ENCODE data around the gene LGR5.

The LGR5 gene

GRCh38 chr12:71576496-71576895 is 136.9 kb downstream of the LGR5 start:
- in situ Hi-C loops (cut with HindIII; ENCODE audit: low pct_unique_long_range_greater_than_20kb, low sequenced_read_pairs), result no loop called here
- no peak for DNase-seq (ENCODE audit: low read depth in 1 of 2, low spot score in 1 of 2)
- no peak for TF ChIP-seq JUND (IDR thresholded peaks at IDR 0.05; ENCODE audit: low read depth)

- no peak for TF ChIP-seq JUND (IDR thresholded peaks at IDR 0.05; ENCODE audit: low read depth)
- no peak for DNase-seq (ENCODE audit: low read depth in 1 of 2, low spot score in 1 of 2)
- in situ Hi-C loops (cut with HindIII; ENCODE audit: low pct_unique_long_range_greater_than_20kb, low sequenced_read_pairs), result no loop called here
Observed at GRCh38 chr12:71578694-71579258, 139.2 kb downstream of the LGR5 start.

- in situ Hi-C loops (cut with HindIII; ENCODE audit: low pct_unique_long_range_greater_than_20kb, low sequenced_read_pairs), result no loop called here
- DNase-seq (ENCODE audit: low read depth in 1 of 2, low spot score in 1 of 2), result no peak
- no peak for TF ChIP-seq JUND (IDR thresholded peaks at IDR 0.05; ENCODE audit: low read depth)
Observed at GRCh38 chr12:71581206-71581605, 141.6 kb downstream of the LGR5 start.

DNA sequence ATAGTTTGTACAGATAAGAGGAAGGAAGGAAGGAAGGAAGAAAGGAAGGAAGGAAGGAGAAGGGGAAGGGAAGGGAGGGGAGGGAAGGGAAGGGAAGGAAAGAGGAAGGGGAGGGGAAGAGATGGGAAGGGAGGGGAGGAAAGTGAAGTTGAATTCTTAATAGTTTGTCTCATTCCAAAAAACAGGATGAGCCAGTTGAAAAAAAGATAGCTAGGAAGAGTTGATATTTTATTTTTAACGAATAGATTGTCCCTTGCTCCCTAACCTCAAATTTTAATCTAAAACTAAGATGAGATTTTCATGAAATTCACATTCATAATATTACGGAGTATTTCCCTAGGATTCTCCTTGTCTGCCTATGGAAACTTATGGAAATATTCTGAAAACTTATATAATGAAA is 143.3 kb downstream of the LGR5 start:
- no peak for DNase-seq (ENCODE audit: low read depth in 1 of 2, low spot score in 1 of 2)
- no peak for TF ChIP-seq JUND (IDR thresholded peaks at IDR 0.05; ENCODE audit: low read depth)
- in situ Hi-C loops (cut with HindIII; ENCODE audit: low pct_unique_long_range_greater_than_20kb, low sequenced_read_pairs), result no loop called here

GRCh38 chr12:71584356-71584755 is 144.8 kb downstream of the LGR5 start:
- DNase-seq (ENCODE audit: low read depth in 1 of 2, low spot score in 1 of 2), result no peak
- in situ Hi-C loops (cut with HindIII; ENCODE audit: low pct_unique_long_range_greater_than_20kb, low sequenced_read_pairs), result no loop called here
- TF ChIP-seq JUND (IDR thresholded peaks at IDR 0.05; ENCODE audit: low read depth), result no peak

DNA sequence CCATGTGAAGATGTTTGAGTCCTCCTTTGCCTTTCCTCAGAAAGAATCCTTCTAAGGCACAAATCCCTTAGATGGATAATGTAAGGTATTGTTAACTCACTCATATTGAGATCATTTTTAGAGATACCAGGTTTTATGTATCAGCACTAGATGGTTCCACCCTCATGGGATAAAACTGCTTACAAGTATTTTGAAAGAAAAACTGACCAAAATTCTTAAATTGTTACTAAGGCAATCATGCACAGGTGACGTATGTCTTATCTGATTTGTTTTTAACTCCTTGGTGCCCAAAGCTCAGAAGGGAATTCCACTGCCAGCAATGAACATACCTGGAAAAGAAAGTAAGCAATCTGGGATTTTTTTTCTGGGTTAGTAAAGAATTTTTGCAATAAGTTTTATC is 145.6 kb downstream of the LGR5 start:
- no peak for DNase-seq (ENCODE audit: low read depth in 1 of 2, low spot score in 1 of 2)
- no peak for TF ChIP-seq JUND (IDR thresholded peaks at IDR 0.05; ENCODE audit: low read depth)
- in situ Hi-C loops (cut with HindIII; ENCODE audit: low pct_unique_long_range_greater_than_20kb, low sequenced_read_pairs), result no loop called here

GRCh38 chr12:71587012-71587411 is 147.4 kb downstream of the LGR5 start:
- TF ChIP-seq JUND (IDR thresholded peaks at IDR 0.05; ENCODE audit: low read depth), result no peak
- in situ Hi-C loops (cut with HindIII; ENCODE audit: low pct_unique_long_range_greater_than_20kb, low sequenced_read_pairs), result no loop called here
- no peak for DNase-seq (ENCODE audit: low read depth in 1 of 2, low spot score in 1 of 2)

DNA sequence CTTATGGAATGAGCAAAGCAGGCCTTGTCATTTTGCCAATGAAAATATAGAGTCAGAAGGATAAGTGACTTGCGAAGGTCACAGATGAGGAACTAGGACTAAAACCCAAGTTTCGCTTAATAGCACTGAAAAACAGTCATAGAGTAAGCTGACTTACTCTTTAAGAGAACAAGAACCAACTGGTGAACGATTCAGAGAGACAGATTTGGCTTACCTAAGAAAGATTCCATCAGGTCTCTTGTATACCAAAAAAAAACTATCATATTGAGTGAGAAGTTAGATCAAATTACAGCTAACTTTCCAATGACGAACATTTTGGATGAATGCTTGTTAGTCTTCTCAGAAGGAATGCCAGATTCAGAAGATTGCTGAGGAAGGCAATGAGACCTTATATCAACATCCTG is 149.9 kb downstream of the LGR5 start:
- in situ Hi-C loops (cut with HindIII; ENCODE audit: low pct_unique_long_range_greater_than_20kb, low sequenced_read_pairs), result no loop called here
- TF ChIP-seq JUND (IDR thresholded peaks at IDR 0.05; ENCODE audit: low read depth), result no peak
- no peak for DNase-seq (ENCODE audit: low read depth in 1 of 2, low spot score in 1 of 2)

DNA sequence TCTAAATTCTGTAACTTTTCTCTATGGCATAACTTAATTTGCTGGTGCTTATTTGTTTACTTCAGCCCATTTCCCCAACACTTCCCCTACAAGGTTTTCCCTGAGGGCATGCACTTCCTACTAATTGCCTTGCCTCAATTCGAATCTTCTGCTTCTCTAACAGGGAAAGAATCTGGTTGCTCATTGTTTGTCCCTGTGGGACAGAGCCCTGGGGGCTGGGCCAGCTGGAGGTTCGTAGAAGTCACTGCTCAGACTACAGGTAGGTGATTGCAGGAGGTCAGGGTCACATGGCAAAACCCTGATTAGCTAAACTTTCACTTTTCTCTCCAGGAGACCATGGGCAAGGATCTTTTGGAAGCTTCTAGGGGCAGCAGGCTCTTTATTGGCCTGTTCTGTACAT is 152.0 kb downstream of the LGR5 start:
- TF ChIP-seq JUND (IDR thresholded peaks at IDR 0.05; ENCODE audit: low read depth), result no peak
- in situ Hi-C loops (cut with HindIII; ENCODE audit: low pct_unique_long_range_greater_than_20kb, low sequenced_read_pairs), result no loop called here
- peak in 1 of 2 experiments; percentile 26 for DNase-seq (ENCODE audit: low read depth in 1 of 2, low spot score in 1 of 2)

DNA sequence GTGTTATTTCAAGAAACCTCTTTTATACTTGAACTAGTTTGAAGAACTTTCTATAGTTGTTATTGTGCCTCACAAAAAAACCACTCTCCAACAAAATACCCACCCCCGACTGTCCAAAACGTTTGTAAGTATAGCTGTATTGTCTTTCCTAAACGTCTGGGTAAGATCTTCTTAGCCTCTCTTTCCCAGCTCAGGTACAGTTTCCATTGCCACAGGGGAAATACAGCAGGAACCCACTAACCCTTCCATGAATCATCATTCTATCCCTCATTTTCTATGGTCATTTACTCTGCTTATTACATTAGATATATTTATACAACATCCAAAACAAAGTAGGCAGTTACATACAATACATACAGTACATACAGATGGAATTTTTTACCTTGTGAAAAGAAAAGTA is 153.2 kb downstream of the LGR5 start:
- no peak for DNase-seq (ENCODE audit: low read depth in 1 of 2, low spot score in 1 of 2)
- in situ Hi-C loops (cut with HindIII; ENCODE audit: low pct_unique_long_range_greater_than_20kb, low sequenced_read_pairs), result no loop called here
- no peak for TF ChIP-seq JUND (IDR thresholded peaks at IDR 0.05; ENCODE audit: low read depth)

DNA sequence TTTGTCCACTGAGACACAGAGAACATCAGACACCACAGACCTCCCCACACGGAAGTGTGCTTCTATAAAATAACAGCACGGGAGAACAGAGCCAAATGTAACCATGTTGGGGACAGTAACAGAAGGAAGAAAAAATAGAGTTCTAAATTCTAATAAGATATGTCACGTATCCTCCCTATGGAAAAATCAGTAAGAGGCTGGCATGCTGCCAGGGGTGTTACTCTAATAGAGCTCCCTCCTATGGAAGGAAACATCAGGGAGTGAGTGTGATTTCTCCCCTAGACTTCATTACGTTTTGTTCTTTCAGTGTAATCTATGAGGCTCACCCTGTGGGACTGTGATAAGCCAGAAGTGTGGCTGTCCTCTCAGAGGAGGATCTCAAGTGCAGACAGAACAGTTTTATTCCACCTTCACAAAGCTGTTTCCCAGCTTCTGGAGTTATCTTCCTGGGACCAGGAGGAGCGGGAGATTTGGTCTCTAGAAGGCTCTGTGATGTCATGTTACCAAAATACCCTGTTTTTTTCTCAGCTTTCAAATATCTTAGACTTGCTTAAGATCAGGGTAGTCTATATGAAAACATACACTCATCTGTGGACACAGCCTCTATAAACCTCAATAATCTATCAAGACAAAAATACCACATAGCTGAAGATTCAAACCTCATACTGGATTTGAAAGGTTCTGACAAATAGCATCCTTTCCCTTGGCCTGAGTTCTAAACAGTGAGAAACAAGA is 154.8 kb downstream of the LGR5 start:
- peak in 1 of 2 experiments; percentile 52 for DNase-seq (ENCODE audit: low read depth in 1 of 2, low spot score in 1 of 2)
- in situ Hi-C loops (cut with HindIII; ENCODE audit: low pct_unique_long_range_greater_than_20kb, low sequenced_read_pairs), result no loop called here
- no peak for TF ChIP-seq JUND (IDR thresholded peaks at IDR 0.05; ENCODE audit: low read depth)

GRCh38 chr12:71599210-71599609 is 159.6 kb downstream of the LGR5 start:
- in situ Hi-C loops (cut with HindIII; ENCODE audit: low pct_unique_long_range_greater_than_20kb, low sequenced_read_pairs), result no loop called here
- no peak for TF ChIP-seq JUND (IDR thresholded peaks at IDR 0.05; ENCODE audit: low read depth)
- no peak for DNase-seq (ENCODE audit: low read depth in 1 of 2, low spot score in 1 of 2)

GRCh38 chr12:71601546-71601945 is 161.9 kb downstream of the LGR5 start:
- in situ Hi-C loops (cut with HindIII; ENCODE audit: low pct_unique_long_range_greater_than_20kb, low sequenced_read_pairs), result no loop called here
- TF ChIP-seq JUND (IDR thresholded peaks at IDR 0.05; ENCODE audit: low read depth), result no peak
- no peak for DNase-seq (ENCODE audit: low read depth in 1 of 2, low spot score in 1 of 2)
